OCI-M1 (cell line): ENCODE results near the gene FAM228A.

Source experiments
- DNase-seq: peaks from one replicate; lab custom pipeline; 2025; lab: John Stamatoyannopoulos, UW

The FAM228A gene

DNA sequence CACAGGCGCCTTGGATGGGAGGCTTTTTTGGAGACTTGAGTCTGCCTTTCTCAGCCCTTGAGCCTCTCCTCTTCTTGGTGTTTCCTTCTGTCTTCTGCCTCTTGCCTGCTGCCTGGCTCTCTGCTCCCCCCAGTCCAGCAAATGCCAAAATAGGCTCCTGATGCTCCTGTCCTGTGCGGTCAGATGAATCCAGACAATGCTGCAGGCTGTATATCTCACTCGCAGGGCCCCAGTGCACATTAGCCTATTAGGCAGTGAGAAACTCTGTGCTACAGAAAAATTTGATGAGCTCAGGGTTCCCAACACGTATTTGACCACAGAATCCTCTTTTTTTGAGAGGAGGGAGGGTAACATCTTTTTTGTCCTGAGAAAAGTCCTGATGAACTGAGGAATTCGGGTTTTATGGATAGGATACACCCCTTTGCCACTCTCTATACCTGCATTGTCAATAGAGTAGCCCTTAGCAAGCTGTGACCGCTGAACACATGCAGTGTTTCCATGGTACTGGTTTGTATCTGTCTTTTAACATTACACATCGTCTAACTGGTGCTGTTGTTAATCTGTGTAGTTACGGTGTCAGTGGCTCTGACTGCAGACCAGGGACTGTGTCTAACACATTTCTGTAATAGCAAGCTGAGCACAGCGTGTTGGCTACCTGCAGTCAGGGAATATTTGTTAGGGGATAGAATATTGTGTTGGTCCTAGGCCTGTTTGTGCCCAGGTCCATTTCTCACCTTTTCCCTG is 50.8 kb downstream of the FAM228A start:
- DNase-seq = no peak

- peak; percentile 56 for DNase-seq
These were observed 53.6 kb downstream of the FAM228A start for GRCh38 chr2:24228470-24228869.

- no peak for DNase-seq
These were observed 56.6 kb downstream of the FAM228A start for GRCh38 chr2:24231461-24231881.

DNA sequence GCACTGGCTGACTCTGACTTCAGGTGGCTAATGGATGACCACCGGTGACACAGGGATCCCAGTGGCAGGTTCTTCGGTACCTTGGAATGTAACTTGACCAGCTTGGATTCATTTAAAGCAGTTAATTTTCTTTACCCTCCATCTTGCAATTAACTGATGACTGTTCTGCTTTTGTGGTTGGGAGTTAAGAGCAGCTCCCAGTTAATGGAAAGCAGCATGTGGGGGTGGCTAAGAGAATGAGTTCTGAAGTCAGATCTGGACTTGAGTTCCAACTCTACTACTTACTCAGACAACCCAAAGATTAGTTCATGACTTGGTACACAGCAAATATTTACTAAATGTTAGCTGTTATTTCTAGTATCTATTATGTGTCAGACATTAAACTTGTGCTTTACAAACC is 58.5 kb downstream of the FAM228A start:
- DNase-seq = no peak

- DNase-seq = no peak
These were observed 62.5 kb downstream of the FAM228A start for GRCh38 chr2:24237313-24237712.

- DNase-seq = no peak
These were observed 63.3 kb downstream of the FAM228A start for GRCh38 chr2:24238158-24238557.

DNA sequence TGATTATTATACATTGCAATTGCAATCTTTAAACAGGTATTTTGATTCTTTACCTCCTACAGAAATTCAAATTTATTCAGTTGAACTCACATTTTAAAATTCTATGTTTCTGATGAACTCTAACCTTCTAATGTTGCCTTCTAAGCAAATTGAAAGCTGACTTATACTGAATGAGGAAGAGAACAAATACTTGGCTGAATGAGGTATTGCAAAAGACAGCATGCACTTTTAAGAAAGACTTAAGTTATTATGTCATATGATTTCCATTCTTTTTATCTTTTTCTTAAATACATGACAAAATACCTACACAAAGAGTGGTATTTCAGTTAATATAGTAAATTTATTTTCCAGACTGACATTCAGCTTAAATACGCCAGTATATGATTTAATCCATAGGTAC is 64.7 kb downstream of the FAM228A start:
- no peak for DNase-seq
